Measurements from ENCODE around the gene SMCHD1.
"Not testable (repeated sequence)": the region's sequence is repeated elsewhere in the genome, so short reads cannot be mapped to it uniquely, and the experiment has no call there.

SMCHD1 gene

GRCh38 chr18:2723207-2723606 lies 67.7 kb downstream of the SMCHD1 start:
- no peak for DNase-seq

DNA sequence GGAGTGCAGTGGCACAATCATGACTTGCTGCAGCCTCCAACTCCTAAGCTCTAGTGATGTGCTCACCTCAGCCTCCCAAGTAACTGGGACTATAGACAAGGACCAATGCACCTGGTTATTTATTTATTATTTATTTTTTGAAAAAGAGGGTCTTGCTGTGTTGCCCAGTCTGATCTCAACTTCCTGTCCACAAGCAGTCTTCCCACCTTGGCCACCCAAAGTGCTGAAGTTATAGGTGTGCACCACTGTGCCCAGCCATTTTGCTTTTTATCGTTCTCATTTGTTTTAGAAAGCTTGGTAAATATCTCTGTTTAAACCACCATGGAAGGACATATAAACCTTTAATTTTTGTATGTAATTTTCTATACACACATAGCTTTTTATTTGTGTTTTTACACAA lies 74.2 kb downstream of the SMCHD1 start:
- no peak for DNase-seq

GRCh38 chr18:2736823-2737222 lies 81.3 kb downstream of the SMCHD1 start:
- DNase-seq, result no peak

- DNase-seq, result not testable (repeated sequence)
Observed at GRCh38 chr18:2740082-2740481, 84.6 kb downstream of the SMCHD1 start.

DNA sequence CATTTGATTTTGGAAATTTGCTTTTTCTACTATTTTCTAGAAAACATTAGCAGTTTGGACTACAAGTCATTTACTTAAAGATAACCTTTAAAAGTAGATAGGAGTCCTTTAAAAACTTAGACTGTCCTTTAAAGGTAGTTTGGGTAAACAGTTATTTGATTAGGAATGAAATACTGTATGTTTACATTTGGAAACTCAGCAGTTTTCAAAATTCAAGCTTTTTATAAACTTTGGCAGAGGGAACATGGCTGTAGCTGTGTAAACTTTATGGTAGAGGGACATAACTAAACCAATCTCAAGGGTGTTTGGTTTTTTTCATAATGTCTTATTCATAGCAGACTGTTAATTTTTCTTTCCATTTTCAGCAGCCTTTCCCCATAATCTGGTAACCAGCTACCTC lies 90.7 kb downstream of the SMCHD1 start:
- DNase-seq, result no peak

DNA sequence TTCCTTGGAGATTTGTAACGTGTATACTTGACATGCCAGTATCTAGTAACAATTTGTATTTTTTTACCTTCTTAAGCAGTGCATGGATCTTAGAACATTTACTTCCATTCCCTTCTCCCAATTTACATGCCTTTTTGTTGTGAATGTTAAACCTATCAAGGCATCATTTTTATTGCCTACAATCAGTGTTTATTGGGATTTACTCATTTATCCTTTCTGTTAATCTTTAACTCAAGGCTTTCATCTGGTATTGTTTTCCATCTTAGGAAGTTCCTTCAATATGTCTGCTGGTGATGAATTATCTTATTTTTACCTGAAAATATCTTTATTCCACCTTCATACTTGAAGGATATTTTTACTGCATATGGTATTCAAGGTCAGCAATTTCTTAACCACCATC lies 102.8 kb downstream of the SMCHD1 start:
- no peak for DNase-seq

GRCh38 chr18:2774669-2775068 lies 119.1 kb downstream of the SMCHD1 start:
- no peak for DNase-seq

DNA sequence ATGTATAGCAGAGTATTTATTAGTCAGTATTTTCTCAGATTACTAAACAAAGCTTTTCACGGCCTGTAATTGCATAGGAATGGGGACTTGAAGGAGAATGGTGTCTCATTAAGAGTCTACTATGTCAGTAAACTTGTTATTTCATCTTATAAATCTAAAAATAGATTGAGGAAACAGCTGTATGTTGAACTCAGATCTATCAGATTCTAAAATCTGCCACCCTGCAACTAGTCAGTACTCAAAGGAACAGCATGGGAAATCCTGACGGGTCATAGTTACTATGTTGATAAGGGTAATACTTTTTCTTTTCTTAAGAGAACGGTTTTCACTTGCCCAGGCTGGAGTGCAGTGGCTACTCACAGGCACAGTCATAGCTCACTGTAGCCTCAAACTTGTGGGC lies 121.1 kb downstream of the SMCHD1 start:
- DNase-seq, result no peak

DNA sequence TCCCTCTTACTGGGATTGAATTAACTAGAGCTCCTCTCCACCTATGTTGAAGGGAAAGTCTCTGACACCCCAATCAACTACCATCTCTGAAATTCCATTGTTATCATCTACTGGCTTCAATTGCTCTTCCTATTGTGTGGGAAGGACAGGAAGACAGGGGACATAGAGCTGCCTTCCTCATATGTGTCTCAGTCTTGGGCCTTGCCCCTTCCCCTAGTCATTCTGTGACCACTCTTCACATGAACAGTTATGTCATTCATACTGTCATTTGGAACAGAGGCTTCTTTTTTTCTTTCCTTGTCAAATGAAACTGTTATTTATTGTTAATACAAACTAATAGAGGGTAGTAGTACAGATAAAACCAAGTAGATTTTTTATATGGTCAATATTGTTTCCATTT lies 121.7 kb downstream of the SMCHD1 start:
- no peak for DNase-seq

GRCh38 chr18:2780750-2781149 lies 125.2 kb downstream of the SMCHD1 start:
- no peak for DNase-seq

DNA sequence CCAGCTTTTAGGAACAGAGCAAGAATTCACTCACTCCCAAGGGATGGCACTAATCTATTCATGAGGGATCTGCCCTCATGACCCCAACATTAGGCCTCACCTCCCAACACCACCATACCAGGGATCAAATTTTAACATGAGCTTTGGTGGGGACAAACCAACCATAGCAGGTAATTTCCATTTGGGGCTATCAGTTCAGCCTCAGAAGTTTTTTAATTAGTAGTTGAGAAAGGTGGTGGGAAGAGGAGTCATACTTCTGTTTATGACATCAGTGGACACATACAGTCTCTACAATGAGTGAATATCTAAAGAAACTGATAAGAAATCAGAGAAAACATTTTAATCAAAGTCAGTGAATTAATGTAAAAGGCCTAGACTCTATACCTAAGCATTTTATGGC lies 131.7 kb downstream of the SMCHD1 start:
- DNase-seq, result no peak

DNA sequence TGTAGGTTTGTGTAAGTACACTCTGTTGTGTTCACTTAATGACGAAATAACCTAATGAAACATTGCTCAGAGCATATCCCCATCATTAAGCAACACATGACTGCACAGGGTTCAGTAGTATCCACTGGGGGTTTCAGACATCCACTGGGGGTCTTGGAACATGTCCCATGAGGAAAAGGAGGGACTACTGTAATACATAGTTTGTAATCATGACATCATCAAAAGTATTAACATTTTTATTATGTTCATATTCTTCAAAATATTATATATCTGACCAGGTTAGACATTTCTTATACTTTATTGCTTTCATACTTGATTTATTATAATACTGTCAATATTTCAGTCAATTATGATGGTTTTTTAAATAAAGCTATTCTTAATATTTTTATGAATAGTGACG lies 136.9 kb downstream of the SMCHD1 start:
- no peak for DNase-seq

GRCh38 chr18:2794159-2794558 lies 138.6 kb downstream of the SMCHD1 start:
- no peak for DNase-seq

GRCh38 chr18:2797951-2798350 lies 142.4 kb downstream of the SMCHD1 start:
- DNase-seq, result no peak

DNA sequence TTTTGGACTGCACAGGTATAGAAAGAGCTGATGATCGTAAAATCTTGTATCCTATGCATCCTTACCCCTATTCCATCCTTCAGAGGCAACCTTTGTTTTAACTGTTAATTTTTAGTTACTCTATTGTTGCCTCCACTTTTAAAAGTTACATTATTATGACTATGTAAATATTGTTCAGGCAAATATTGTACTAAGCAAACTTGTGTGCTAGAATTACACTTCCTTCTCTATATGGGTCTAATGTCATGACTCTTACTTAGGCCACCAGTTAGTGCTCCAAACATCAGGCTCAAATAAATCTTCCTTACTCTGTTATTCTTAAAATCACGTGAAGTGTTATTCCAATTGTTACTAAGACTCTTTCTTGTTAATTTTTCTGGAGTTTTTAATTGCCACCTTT lies 143.8 kb downstream of the SMCHD1 start:
- no peak for DNase-seq

DNA sequence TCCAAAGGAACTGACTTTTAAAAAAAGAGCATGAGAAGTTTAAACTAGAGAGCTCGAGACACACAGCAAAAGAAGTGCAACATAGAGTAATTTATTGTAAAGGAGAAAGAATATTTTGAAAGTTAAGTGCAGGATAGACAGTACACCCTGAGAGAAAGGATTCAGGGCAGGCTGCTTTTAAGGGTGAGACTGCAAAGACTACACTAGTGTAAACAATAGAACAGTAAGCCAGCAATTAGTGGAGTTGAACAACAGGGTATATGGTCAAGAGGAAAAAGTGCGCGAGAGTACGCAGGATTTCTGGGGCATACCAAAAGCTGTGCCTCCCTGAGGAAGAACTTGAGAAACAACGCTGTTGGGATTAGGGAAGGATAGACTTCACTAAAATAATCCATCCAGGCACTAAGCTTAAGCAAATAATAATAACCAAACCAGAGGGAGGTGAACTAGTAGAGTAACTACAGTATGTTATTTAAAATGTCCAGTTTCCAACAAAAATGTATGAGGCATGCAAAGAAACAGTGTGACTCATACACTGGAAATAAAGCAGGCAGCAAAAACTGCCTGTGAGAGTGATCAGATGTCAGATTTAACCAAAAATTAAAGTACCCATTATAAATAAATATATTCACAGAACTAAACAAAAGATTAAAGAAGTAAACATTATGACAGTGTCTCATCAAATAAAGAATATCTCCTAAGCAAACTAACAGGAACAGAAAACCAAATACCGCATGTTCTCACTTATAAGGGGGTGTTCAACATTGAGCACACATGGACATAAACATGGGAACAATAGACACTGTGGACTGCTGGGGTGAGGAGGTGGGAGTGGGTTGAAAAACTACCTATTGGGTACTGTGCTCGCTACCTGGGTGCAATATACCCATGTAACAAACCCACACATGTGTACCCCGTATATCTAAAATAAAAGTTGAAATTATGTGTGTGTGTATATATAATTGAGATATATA lies 150.7 kb downstream of the SMCHD1 start:
- DNase-seq, result no peak

DNA sequence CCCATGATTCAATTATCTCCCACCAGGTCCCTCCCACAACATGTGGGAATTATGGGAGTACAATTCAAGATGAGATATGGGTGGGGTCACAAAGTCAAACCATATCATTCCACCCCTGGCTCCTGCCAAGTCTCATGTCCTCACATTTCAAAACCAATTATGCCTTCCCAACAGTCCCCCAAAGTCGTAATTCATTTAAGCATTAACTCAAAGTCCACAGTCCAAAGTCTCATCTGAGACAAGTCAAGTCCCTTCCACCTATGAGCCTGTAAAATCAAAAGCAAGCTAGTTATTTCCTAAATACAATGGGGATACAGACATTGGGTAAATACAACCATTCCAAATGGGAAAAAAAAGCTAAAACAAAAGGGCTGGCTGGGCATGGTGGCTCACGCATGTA lies 153.1 kb downstream of the SMCHD1 start:
- DNase-seq, result not testable (repeated sequence)

GRCh38 chr18:2809666-2810183 lies 154.2 kb downstream of the SMCHD1 start:
- not testable (repeated sequence) for DNase-seq

GRCh38 chr18:2811416-2811815 lies 155.9 kb downstream of the SMCHD1 start:
- no peak for DNase-seq

GRCh38 chr18:2814928-2815327 lies 159.4 kb downstream of the SMCHD1 start:
- DNase-seq, result no peak

DNA sequence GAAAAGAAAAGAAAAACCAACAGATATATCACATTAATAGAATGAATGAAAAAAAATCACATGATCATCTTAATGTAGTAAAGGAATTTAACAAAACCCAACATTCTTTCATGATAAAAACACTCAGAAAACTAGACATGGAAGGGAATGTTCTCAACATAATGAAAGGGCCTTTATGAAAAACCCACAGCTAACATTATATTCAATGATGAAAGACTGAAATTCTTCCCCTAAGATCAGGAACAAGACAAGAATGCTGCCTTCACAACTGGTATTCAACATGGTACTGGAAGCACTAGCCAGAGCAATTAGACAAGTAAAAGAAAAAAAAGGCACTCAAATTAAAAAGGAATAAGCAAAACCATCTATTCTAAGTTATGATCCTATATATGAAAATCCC lies 162.8 kb downstream of the SMCHD1 start:
- DNase-seq, result no peak

- DNase-seq, result no peak
Observed at GRCh38 chr18:2821695-2822094, 166.2 kb downstream of the SMCHD1 start.

- DNase-seq, result no peak
Observed at GRCh38 chr18:2822213-2822921, 166.8 kb downstream of the SMCHD1 start.

DNA sequence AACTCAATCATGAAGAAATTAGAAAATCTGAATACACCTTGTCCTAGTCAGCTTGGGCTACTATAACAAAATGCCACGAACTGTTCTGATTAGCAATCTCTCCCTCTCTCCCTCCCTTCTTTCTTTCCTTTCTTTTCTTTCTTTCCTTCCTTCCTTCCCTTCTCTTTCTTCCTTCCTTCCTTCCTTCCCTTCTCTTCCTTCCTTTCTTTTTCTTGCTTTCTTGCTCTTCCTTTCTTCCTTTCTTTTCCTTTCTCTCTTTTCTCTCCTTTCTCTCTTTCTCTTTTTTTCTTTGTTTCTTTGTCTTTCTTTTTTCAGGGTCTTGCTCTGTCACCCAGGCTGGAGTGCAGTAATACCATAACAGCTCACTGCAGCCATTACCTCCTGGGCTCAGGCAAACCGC lies 167.7 kb downstream of the SMCHD1 start:
- no peak for DNase-seq

Data from activated CD8-positive, alpha-beta memory T cell treated with anti-CD3 and anti-CD28 coated beads, Interleukin-2, amount 50 U/mL, for 48 hours (primary cell).